ENCODE data around the gene ST8SIA5. TPM values are rescaled to one million over a fixed set of nuclear protein-coding genes. Genes with fewer than 3 reads are reported as not detected.

Gene ST8SIA5
- total and polyA plus RNA-seq, 2 experiments from 2014 or later = 3.3 to 4.8 TPM

DNA sequence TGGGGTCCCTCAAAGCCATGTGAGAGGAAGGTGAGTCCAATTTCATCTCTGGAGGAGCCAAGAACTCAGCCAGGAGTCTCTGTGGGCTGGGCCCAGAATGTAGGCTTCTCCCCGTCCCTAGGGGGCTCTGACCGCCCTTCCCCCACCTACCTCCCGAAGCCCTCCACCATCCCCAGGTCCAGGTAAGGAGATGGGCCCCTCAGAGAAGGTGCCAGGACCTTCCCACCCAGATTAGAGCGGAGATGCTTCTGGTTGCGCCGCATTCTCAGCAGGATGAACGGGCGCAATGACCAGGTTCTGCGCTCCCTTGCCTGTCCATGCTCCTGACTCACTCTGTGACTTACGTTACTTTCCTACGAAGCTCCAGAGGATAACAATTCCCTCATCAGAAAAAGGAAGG lies 23.0 kb downstream of the ST8SIA5 start:
- Histone ChIP-seq H3K4me2 (no peak overlapping the region), H3K79me2 (replicated peaks; ENCODE audit: insufficient read depth) (no peaks in the 10 kb centered on the region), H3K36me3 (ENCODE audit: insufficient read depth) (no peaks in the 10 kb centered on the region), H3K9me2 (ENCODE audit: insufficient read depth) (no peaks in the 10 kb centered on the region), H2AFZ (no peak overlapping the region), H3K4me1 (ENCODE audit: insufficient read depth) (no peaks in the 10 kb centered on the region), H4K20me1 (replicated peaks; ENCODE audit: insufficient read depth) (no peaks in the 10 kb centered on the region), H3K27me3 (ENCODE audit: insufficient read depth) (no peaks in the 10 kb centered on the region), H3F3A (replicated peaks; ENCODE audit: low read depth) (no peaks in the 10 kb centered on the region), H3K4me3 (no peak overlapping the region), H3K27ac (ENCODE audit: low read depth) (no peak overlapping the region)
- peaks cover 27% of the 10 kb centered on the region for H3K9me3 Mint-ChIP-seq
- no peak overlapping the region for H3K4me3 Mint-ChIP-seq
- DNase-seq (ENCODE audit: low spot score) (no peak), ATAC-seq (no peak)
- peaks cover 13% of the 10 kb centered on the region for H3K27me3 Mint-ChIP-seq (ENCODE audit: insufficient read depth, low read depth, poor library complexity)
- peaks cover 21% of the 10 kb centered on the region; the same call in 2 of the 3 replicates for H3K36me3 Mint-ChIP-seq (ENCODE audit: low read depth)
- H3K4me1 Mint-ChIP-seq = no peaks in the 10 kb centered on the region; the same call in 2 of the 3 replicates
- TF ChIP-seq, protein P1, sequence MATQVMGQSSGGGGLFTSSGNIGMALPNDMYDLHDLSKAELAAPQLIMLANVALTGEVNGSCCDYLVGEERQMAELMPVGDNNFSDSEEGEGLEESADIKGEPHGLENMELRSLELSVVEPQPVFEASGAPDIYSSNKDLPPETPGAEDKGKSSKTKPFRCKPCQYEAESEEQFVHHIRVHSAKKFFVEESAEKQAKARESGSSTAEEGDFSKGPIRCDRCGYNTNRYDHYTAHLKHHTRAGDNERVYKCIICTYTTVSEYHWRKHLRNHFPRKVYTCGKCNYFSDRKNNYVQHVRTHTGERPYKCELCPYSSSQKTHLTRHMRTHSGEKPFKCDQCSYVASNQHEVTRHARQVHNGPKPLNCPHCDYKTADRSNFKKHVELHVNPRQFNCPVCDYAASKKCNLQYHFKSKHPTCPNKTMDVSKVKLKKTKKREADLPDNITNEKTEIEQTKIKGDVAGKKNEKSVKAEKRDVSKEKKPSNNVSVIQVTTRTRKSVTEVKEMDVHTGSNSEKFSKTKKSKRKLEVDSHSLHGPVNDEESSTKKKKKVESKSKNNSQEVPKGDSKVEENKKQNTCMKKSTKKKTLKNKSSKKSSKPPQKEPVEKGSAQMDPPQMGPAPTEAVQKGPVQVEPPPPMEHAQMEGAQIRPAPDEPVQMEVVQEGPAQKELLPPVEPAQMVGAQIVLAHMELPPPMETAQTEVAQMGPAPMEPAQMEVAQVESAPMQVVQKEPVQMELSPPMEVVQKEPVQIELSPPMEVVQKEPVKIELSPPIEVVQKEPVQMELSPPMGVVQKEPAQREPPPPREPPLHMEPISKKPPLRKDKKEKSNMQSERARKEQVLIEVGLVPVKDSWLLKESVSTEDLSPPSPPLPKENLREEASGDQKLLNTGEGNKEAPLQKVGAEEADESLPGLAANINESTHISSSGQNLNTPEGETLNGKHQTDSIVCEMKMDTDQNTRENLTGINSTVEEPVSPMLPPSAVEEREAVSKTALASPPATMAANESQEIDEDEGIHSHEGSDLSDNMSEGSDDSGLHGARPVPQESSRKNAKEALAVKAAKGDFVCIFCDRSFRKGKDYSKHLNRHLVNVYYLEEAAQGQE (IDR thresholded peaks at IDR 0.05; ENCODE audit: unreplicated experiment) = no peak
- TF ChIP-seq, protein P2, sequence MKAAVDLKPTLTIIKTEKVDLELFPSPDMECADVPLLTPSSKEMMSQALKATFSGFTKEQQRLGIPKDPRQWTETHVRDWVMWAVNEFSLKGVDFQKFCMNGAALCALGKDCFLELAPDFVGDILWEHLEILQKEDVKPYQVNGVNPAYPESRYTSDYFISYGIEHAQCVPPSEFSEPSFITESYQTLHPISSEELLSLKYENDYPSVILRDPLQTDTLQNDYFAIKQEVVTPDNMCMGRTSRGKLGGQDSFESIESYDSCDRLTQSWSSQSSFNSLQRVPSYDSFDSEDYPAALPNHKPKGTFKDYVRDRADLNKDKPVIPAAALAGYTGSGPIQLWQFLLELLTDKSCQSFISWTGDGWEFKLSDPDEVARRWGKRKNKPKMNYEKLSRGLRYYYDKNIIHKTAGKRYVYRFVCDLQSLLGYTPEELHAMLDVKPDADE (IDR thresholded peaks at IDR 0.05) = no peak
- TF ChIP-seq EZH2 (IDR thresholded peaks at IDR 0.05; ENCODE audit: low read depth, unreplicated experiment) (no peak), JUNB (IDR thresholded peaks at IDR 0.05; ENCODE audit: unreplicated experiment) (no peak), CREB1 (CRISPR knock-in tag; IDR thresholded peaks at IDR 0.05; ENCODE audit: low read depth) (no peak), EZH2phosphoT487 (IDR thresholded peaks at IDR 0.05; ENCODE audit: unreplicated experiment) (no peak), ZNF331 (CRISPR knock-in tag; IDR thresholded peaks at IDR 0.05; ENCODE audit: low read depth) (no peak), ZNF114 (CRISPR knock-in tag; IDR thresholded peaks at IDR 0.05) (no peak), NANOG (IDR thresholded peaks at IDR 0.05; ENCODE audit: borderline replicate concordance) (no peak), STAT1 (IDR thresholded peaks at IDR 0.05; ENCODE audit: unreplicated experiment) (no peak), POLR2AphosphoS5 (IDR thresholded peaks at IDR 0.05; ENCODE audit: low read depth) (no peak)
- TF ChIP-seq, protein P3, sequence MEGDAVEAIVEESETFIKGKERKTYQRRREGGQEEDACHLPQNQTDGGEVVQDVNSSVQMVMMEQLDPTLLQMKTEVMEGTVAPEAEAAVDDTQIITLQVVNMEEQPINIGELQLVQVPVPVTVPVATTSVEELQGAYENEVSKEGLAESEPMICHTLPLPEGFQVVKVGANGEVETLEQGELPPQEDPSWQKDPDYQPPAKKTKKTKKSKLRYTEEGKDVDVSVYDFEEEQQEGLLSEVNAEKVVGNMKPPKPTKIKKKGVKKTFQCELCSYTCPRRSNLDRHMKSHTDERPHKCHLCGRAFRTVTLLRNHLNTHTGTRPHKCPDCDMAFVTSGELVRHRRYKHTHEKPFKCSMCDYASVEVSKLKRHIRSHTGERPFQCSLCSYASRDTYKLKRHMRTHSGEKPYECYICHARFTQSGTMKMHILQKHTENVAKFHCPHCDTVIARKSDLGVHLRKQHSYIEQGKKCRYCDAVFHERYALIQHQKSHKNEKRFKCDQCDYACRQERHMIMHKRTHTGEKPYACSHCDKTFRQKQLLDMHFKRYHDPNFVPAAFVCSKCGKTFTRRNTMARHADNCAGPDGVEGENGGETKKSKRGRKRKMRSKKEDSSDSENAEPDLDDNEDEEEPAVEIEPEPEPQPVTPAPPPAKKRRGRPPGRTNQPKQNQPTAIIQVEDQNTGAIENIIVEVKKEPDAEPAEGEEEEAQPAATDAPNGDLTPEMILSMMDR (conservative IDR thresholded peaks at IDR 0.05; ENCODE audit: low read depth in 2 of 2) = no peak
- TF ChIP-seq, protein P4, sequence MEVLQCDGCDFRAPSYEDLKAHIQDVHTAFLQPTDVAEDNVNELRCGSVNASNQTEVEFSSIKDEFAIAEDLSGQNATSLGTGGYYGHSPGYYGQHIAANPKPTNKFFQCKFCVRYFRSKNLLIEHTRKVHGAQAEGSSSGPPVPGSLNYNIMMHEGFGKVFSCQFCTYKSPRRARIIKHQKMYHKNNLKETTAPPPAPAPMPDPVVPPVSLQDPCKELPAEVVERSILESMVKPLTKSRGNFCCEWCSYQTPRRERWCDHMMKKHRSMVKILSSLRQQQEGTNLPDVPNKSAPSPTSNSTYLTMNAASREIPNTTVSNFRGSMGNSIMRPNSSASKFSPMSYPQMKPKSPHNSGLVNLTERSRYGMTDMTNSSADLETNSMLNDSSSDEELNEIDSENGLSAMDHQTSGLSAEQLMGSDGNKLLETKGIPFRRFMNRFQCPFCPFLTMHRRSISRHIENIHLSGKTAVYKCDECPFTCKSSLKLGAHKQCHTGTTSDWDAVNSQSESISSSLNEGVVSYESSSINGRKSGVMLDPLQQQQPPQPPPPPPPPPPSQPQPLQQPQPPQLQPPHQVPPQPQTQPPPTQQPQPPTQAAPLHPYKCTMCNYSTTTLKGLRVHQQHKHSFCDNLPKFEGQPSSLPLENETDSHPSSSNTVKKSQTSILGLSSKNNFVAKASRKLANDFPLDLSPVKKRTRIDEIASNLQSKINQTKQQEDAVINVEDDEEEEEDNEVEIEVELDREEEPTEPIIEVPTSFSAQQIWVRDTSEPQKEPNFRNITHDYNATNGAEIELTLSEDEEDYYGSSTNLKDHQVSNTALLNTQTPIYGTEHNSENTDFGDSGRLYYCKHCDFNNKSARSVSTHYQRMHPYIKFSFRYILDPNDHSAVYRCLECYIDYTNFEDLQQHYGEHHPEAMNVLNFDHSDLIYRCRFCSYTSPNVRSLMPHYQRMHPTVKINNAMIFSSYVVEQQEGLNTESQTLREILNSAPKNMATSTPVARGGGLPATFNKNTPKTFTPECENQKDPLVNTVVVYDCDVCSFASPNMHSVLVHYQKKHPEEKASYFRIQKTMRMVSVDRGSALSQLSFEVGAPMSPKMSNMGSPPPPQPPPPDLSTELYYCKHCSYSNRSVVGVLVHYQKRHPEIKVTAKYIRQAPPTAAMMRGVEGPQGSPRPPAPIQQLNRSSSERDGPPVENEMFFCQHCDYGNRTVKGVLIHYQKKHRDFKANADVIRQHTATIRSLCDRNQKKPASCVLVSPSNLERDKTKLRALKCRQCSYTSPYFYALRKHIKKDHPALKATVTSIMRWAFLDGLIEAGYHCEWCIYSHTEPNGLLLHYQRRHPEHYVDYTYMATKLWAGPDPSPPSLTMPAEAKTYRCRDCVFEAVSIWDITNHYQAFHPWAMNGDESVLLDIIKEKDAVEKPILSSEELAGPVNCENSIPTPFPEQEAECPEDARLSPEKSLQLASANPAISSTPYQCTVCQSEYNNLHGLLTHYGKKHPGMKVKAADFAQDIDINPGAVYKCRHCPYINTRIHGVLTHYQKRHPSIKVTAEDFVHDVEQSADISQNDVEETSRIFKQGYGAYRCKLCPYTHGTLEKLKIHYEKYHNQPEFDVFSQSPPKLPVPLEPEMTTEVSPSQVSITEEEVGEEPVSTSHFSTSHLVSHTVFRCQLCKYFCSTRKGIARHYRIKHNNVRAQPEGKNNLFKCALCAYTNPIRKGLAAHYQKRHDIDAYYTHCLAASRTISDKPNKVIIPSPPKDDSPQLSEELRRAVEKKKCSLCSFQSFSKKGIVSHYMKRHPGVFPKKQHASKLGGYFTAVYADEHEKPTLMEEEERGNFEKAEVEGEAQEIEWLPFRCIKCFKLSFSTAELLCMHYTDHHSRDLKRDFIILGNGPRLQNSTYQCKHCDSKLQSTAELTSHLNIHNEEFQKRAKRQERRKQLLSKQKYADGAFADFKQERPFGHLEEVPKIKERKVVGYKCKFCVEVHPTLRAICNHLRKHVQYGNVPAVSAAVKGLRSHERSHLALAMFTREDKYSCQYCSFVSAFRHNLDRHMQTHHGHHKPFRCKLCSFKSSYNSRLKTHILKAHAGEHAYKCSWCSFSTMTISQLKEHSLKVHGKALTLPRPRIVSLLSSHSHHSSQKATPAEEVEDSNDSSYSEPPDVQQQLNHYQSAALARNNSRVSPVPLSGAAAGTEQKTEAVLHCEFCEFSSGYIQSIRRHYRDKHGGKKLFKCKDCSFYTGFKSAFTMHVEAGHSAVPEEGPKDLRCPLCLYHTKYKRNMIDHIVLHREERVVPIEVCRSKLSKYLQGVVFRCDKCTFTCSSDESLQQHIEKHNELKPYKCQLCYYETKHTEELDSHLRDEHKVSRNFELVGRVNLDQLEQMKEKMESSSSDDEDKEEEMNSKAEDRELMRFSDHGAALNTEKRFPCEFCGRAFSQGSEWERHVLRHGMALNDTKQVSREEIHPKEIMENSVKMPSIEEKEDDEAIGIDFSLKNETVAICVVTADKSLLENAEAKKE (CRISPR knock-in tag; IDR thresholded peaks at IDR 0.05) = no peak
- H3K27ac Mint-ChIP-seq = no peak overlapping the region
